NCI-H345 treated with DMSO at 0.1 percent for 48 hours (cell line): ENCODE data around the gene SOCS7.

Source experiments
- DNase-seq: peaks from one replicate; lab custom pipeline; 2025; ENCODE audit not compliant: unreplicated experiment; lab: John Stamatoyannopoulos, UW

SOCS7 gene

GRCh38 chr17:38334480-38335364 is 16.9 kb upstream of the SOCS7 start:
- no peak for DNase-seq

- DNase-seq = no peak
Observed at GRCh38 chr17:38336838-38337237, 14.8 kb upstream of the SOCS7 start.

- DNase-seq = no peak
Observed at GRCh38 chr17:38338053-38338452, 13.6 kb upstream of the SOCS7 start.

GRCh38 chr17:38338535-38338934 is 13.1 kb upstream of the SOCS7 start:
- DNase-seq = no peak

GRCh38 chr17:38339891-38340290 is 11.8 kb upstream of the SOCS7 start:
- no peak for DNase-seq

GRCh38 chr17:38341035-38341721 is 10.5 kb upstream of the SOCS7 start:
- DNase-seq = peak; percentile 85

- no peak for DNase-seq
Observed at GRCh38 chr17:38342886-38343607, 8.6 kb upstream of the SOCS7 start.

GRCh38 chr17:38343608-38344419 is 7.8 kb upstream of the SOCS7 start, which contains the start of gene GPR179:
Gene GPR179 (minus strand): TSS chr17:38343956. CDS start chr17:38343789, 167 bp downstream.
- no peak for DNase-seq

- DNase-seq = no peak
Observed at GRCh38 chr17:38344420-38344745, 7.3 kb upstream of the SOCS7 start.

- DNase-seq = no peak
Observed at GRCh38 chr17:38345743-38346142, 5.9 kb upstream of the SOCS7 start.

- DNase-seq = peak; percentile 80
Observed at GRCh38 chr17:38349097-38349730, 2.4 kb upstream of the SOCS7 start.

- DNase-seq = no peak
Observed at GRCh38 chr17:38350035-38350434, 1.6 kb upstream of the SOCS7 start.

- no peak for DNase-seq
Observed at GRCh38 chr17:38352245-38353085, 821 bp downstream of the SOCS7 start.

- DNase-seq = no peak
Observed at GRCh38 chr17:38353086-38353604, 1.5 kb downstream of the SOCS7 start.

GRCh38 chr17:38353668-38354067 is 2.0 kb downstream of the SOCS7 start:
- DNase-seq = no peak

- DNase-seq = no peak
Observed at GRCh38 chr17:38354466-38354865, 2.8 kb downstream of the SOCS7 start.

- DNase-seq = no peak
Observed at GRCh38 chr17:38355251-38355650, 3.6 kb downstream of the SOCS7 start.

GRCh38 chr17:38357486-38358123 is 6.0 kb downstream of the SOCS7 start:
- no peak for DNase-seq
